Stimulated activated CD8-positive, alpha-beta memory T cell treated with anti-CD3 and anti-CD28 coated beads, Interleukin-7, amount 100 ng/mL, for 48 hours (primary cell): ENCODE measurements around the gene ANKRD40.

Experiments
- DNase-seq, 2 donors: peaks; one replicate each; pipeline ENCODE4 v3.0.0-alpha.2; 2020; ENCODE audit warnings: low read depth in 1 of 2; ENCODE audit errors: extremely low read depth in 1 of 2

The ANKRD40 gene

GRCh38 chr17:50672071-50672470 lies 35.6 kb downstream of the ANKRD40 start:
- DNase-seq = no peak

GRCh38 chr17:50668838-50669581 lies 38.7 kb downstream of the ANKRD40 start:
- DNase-seq = no peak

- DNase-seq = no peak
Measured at GRCh38 chr17:50668025-50668837, 39.5 kb downstream of the ANKRD40 start.

- DNase-seq = no peak
Measured at GRCh38 chr17:50667259-50668024, 40.3 kb downstream of the ANKRD40 start.

- DNase-seq = no peak
Measured at GRCh38 chr17:50666316-50666715, 41.4 kb downstream of the ANKRD40 start.

GRCh38 chr17:50665838-50666237 lies 41.9 kb downstream of the ANKRD40 start:
- DNase-seq = no peak

- DNase-seq = no peak
Measured at GRCh38 chr17:50664788-50665458, 42.8 kb downstream of the ANKRD40 start.

GRCh38 chr17:50663812-50664374 lies 43.8 kb downstream of the ANKRD40 start:
- DNase-seq = no peak

- DNase-seq = no peak
Measured at GRCh38 chr17:50662632-50663225, 45.0 kb downstream of the ANKRD40 start.

GRCh38 chr17:50661795-50662391 lies 45.8 kb downstream of the ANKRD40 start:
- peak in 1 of 2 donors; percentile 22 for DNase-seq

- no peak for DNase-seq
Measured at GRCh38 chr17:50661348-50661747, 46.4 kb downstream of the ANKRD40 start.

GRCh38 chr17:50660887-50661345 lies 46.8 kb downstream of the ANKRD40 start:
- DNase-seq = no peak

GRCh38 chr17:50660042-50660886 lies 47.5 kb downstream of the ANKRD40 start:
- DNase-seq = no peak

GRCh38 chr17:50659179-50659578 lies 48.5 kb downstream of the ANKRD40 start:
- DNase-seq = no peak

- no peak for DNase-seq
Measured at GRCh38 chr17:50658616-50659015, 49.1 kb downstream of the ANKRD40 start.

GRCh38 chr17:50657627-50658026 lies 50.1 kb downstream of the ANKRD40 start:
- no peak for DNase-seq

GRCh38 chr17:50657054-50657453 lies 50.7 kb downstream of the ANKRD40 start:
- DNase-seq = no peak

GRCh38 chr17:50656509-50656908 lies 51.2 kb downstream of the ANKRD40 start:
- no peak for DNase-seq

- no peak for DNase-seq
Measured at GRCh38 chr17:50653738-50654137, 54.0 kb downstream of the ANKRD40 start.
